RPMI8226 (cell line): ENCODE measurements around the gene ZNF772.
"Not testable (repeated sequence)": the region's sequence is repeated elsewhere in the genome, so short reads cannot be mapped to it uniquely, and the experiment has no call there.

Experiments
- DNase-seq: peaks from one replicate; pipeline ENCODE4 v3.0.0-alpha.2; 2015

Gene ZNF772

DNA sequence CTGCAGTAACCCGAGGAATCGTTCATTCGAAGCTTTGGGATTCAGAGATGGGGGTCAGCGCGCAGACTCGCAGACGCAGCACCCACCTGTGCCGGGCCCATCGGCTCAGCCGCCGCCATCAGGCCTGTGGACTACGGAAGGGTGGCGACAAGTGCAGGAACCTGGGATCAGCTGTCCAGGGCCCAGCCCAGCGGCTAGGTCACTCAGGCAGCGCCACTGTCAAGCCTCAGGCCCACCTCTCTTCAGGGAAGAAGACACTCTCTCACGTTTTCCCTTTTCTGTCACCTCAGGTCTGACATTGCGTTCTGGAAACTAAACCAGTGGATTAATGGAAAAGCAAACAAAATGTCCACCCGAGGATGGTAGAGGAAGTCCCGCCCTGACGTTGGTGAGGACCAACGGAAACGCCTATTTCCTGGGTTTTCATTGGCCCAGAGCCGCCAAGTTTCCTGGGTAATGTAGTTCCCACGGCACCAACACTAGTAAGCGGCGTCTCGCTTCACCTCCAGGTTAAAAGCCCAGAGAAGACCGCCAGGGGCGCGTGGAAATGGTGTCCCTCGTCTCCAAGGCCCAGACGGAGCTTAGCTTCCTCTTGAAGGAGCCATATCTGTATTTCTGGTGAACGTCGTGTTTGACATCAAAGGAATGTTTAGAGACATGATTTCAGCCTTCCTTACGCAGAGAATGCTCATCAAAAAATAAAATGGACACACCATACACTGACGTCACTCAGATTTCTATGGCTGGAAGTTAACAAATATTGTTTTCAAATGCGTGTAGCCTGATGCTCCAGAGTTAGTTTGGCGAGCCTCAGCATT is at the start of gene ZNF772:
TSS of gene ZNF772 (minus strand) at position 376 of the 818 bp plus-strand sequence. CDS start at position 119, 257 bp downstream.
- peak; percentile 97 for DNase-seq

DNA sequence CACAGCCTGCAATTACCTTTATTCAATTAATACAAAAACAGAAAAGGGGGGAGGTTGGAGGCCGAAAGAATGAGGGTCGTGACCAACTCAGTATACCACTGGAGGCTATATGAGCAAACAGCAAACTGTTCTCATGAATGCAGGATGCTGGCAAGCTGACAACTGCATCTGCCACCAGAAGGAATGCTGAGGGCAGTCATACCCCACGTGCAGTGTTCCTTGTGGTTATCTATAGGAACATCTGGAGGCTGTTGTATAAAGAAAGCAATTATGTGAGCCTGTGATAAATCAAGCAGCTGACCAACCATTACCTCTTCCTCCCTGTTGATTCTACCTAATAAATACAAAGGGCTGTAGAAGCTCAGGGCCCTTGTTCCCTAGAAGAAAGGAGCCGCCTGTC is 40.7 kb upstream of the ZNF772 start:
- not testable (repeated sequence) for DNase-seq

DNA sequence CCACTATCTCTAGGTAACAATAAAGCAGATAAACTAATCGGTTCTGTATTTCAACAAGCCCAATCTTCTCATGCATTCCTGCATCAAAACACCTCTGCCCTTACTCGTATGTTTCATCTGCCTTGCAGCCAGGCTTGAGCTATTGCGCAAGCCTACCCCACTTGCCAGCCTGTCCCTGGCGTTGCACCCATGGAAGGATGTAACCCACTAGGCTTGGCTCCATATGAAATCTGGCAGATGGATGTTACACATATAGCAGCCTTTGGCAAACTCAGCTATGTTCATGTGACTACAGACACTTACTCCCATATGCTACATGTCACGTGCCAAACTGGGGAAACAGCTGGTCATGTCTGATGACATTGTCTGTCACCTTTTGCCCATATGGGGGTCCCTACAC is 37.9 kb upstream of the ZNF772 start:
- DNase-seq, result no peak

DNA sequence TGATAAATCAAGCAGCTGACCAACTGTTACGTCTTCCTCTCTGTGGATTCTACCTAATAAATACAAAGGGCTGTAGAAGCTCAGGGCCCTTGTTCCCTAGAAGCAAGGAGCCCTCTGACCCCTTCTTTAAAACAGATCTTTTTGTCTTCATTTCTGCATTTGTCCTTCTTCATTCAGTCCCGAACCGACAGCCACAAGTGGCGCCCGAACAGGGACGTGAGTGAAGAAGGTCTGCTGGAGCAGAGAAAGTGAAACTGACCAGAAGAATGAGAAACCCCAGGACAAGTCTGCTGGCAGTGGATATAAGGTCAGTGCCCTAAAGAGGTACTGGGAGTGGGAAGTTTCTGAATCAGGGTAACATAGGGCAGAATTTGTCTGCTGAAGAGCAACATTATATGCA is 35.5 kb upstream of the ZNF772 start:
- DNase-seq, result no peak

DNA sequence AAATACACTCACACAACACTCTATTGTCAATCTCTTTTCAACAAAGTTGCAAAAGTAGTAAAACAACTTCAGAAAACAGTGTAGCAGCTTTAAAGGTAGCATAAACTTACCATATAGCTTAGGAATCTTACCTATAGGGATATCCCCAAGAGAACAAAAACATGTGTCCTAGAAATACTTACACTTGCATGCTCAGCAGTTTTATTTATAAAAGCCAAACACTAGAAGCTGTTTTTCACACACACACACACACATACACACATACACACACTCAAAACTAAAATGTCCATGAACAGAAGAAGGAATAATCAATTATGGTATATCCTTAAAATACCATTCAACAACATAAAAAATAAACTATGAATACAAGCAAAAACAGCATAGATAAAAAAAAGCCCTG is 34.1 kb upstream of the ZNF772 start:
- no peak for DNase-seq

DNA sequence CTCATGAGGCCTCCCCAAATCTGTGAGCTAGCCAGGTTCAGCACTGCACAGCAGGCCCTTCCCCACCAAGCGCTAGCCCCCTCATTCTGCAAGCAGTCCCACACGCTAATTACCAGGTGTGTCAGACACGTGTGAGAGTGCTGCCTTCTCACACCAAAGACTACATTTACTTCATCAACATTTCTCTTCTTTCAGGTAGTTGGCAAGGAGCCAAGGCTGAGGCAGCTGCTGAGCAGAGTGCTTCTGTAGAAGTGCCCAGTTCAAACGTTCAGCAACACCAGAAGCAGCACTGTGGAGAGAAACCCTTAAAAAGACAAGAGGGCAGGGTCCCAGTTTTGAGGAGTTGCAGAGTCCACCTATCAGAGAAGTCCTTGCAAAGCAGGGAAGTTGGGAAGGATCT is 28.8 kb upstream of the ZNF772 start:
- peak; percentile 8 for DNase-seq

DNA sequence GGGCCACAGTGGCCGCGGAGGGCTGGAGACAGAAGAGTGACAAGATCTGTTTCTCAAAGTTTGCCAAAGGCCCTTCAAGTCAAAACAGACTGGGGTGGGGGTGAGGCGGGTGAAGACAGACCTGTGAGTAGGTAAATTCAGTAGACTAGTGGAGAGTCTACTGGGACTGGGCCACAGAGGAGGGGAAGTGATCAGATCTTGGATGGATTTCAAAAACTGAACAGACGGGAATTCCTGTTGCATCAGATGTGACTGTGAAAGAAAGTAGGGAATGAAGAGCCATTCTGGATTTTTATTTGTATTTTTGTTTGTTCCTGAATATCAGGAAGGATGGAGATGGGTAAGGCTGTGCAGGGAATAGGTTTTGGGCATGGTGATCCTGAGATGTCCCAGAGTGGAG is 23.0 kb upstream of the ZNF772 start:
- not testable (repeated sequence) for DNase-seq

DNA sequence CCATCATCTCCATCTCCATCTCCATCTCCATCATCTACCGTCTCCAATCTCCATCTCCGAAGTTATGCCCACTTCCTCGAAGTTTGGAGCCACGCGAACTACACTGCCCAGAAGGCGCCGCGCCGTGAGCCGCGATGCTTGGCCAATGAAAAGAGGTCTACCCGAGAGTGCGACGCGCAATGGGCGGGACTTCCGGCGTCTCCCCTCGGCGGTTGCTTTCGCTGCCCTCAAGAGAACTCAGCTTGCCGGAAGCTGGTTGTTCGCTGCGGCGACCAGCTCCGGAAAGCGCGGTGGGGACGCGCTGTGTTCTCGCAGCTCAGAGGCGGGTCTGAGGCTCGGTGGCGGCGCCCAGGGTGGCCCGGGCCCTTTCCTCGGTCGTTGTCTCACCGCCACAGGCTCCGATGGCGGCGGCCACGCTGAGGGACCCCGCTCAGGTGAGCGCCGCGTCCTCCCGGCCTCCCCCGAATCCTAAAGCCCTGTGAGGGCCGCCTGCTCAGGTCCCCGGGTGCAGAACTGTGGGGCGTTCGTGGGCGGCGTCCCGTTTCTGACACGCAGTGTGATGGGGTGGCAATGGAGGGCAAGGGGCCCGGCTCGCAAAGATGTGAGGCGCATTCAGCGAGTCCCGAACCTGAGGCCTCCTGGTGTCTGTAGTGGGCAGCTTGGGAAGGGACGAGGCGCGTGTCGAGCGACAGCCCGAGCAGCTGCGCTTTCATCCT is 22.5 kb upstream of the ZNF772 start, which contains the start of gene ZNF773:
TSS of gene ZNF773 (plus strand) at position 259 of the 716 bp plus-strand sequence. CDS start at position 402, 143 bp downstream.
- peak; percentile 98 for DNase-seq

DNA sequence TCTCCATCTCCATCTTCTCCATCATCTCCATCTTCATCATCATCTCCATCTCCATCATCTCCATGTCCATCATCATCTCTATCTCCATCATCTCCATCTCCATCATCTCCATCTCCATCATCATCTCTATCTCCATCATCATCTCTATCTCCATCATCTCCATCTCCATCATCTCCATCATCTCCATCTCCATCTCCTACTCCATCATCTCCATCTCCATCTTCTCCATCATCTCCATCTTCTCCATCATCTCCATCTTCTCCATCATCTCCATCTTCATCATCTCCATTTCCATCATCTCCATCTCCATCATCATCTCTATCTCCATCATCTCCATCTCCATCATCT is 21.9 kb upstream of the ZNF772 start:
- DNase-seq, result not testable (repeated sequence)

DNA sequence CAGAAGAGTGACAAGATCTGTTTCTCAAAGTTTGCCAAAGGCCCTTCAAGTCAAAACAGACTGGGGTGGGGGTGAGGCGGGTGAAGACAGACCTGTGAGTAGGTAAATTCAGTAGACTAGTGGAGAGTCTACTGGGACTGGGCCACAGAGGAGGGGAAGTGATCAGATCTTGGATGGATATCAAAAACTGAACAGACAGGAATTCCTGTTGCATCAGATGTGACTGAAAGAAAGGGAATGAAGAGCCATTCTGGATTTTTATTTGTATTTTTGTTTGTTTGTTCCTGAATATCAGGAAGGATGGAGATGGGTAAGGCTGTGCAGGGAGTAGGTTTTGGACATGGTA is 10.9 kb upstream of the ZNF772 start:
- DNase-seq, result not testable (repeated sequence)

DNA sequence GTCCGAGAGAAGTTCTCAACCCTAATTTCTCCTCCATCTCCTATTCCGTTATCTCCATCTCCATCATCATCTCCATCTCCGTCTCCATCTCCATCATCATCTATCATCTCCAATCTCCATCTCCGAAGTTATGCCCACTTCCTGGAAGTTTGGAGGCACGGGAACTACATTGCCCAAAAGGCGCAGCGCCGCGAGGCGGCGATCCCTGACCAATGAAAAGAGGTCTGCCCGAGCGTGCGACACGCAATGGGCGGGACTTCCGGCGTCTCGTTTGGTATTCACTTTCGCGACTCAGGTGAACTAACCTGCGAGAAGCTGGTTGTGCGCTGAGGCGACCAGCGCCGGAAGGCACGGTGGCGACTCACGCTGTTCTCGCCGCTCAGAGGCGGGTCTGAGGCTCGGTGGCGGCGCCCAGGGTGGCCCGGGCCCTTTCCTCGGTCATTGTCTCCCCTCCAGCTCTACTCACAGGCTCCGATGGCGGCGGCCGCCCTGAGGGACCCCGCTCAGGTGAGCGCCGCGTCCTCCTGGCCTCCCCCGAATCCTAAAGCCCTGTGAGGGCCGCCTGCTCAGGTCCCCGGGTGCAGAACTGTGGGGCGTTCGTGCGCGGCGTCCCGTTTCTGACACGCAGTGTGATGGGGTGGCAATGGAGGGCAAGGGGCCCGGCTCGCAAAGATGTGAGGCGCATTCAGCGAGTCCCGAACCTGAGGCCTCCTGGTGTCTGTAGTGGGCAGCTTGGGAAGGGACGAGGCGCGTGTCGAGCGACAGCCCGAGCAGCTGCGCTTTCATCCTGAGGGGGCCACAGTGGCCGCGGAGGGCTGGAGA is 10.3 kb upstream of the ZNF772 start, which contains the start of gene ZNF419:
TSS of gene ZNF419 (plus strand) at position 274 of the 822 bp plus-strand sequence. CDS start at position 475, 201 bp downstream.
- DNase-seq, result peak; percentile 96

DNA sequence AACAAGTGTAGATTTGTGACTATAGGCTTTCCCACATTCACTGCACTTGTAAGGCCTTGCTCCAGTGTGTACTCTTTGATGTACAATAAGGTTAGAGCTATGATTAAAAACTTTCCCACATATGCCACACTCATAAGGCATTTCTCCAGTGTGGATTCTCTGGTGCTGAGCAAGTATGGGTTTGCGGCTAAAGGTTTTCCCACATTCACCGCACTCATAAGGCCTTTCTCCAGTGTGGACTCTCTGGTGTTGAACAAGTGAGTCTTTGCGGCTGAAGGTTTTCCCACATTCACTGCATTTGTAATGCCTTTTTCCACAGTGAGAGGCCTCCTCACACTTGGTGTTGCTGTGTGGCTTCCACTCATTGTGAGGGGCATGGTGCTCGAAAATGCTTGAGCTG is 3.7 kb downstream of the ZNF772 start:
- DNase-seq, result no peak

DNA sequence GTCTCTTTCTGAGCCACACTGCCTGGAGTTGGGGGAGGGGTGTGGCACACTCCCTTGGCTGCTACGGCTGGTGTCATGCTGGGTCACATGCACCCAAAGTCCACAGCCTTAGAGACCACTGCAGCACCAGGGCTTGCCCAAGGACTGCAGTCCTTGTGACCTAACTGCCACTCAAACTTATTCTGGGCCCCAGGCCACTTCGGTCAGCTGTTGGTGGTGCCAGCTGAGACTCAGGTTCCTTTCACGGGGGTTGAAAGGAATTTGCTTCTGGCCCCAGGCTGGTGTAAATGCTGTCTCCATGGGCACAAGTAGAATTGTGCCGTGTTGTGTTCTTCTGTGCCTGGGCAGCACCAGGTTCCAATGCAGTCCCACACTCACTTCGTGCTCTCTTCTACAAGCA is 10.9 kb downstream of the ZNF772 start:
- DNase-seq, result no peak

DNA sequence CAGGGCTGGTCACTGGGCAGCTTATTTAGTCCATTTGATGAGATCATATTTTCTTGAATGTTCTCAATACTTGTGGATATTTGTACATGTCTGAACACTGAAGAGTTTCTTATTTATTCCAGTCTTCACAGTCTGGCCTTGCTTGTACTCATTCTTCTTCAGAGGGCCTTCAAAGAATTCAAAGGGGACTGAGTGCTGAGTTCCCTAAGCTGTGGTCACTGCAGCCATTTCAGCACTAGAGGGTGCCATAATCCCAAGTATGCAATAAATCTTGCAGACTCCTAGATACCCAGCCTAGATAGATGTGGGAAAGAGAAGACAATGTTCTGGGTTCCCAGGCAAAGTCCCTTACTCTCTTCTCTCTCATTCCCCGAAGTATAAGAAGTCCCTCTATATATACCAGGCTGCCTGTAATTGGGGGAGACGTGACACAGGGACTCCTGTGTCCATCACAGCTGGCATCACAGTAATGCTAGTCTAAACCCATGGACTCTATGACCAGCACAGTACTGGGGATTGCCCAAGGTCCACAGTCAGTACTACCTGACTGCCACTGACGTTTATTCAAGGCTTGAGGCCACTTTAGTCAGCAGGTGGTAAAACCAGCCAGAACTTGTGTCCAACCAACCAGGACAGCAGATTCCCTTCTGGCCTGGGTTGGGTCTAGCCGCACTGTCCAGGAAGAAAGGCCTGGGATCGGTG is 11.5 kb downstream of the ZNF772 start:
- peak; percentile 66 for DNase-seq

DNA sequence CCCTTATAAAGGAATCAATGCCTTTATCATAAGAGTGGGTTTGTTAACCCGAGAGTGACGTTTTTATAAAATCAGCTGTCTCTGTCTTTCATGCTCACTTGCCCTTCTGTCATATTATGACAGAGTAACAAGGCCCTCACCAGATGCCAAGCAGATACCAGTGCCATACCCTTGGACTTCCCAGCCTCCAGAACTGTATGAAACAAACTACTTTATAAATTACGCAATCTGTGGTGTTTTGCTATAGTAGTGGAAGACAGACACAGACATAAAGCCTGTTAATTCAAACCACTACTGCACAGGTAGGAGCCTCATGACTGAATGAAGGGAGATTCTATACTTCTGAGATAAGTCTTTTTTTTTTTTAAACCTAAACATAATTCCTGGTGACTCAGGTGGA is 25.1 kb downstream of the ZNF772 start:
- DNase-seq, result no peak

DNA sequence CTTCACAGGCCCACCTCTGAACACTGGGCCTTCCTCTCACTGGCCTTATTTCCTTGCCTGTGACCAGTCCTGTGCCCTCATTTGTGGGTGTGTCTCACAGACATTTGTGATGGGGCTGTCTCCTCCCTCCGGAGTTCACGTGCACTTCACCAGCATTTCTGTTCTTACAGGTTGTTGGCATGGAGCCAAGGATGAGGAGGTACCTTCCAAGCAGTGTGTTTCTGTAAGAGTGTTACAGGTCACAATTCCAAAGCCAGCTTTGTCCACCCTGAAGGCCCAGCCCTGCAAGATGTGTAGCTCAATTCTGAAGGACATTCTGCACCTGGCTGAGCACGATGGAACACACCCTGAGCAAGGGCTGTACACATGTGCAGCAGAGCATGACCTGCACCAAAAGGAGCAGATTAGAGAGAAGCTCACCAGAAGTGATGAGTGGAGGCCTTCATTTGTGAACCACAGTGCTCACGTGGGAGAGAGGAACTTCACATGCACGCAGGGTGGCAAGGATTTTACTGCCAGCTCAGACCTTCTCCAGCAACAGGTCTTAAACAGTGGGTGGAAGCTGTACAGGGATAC is 34.2 kb downstream of the ZNF772 start:
- DNase-seq, result no peak

DNA sequence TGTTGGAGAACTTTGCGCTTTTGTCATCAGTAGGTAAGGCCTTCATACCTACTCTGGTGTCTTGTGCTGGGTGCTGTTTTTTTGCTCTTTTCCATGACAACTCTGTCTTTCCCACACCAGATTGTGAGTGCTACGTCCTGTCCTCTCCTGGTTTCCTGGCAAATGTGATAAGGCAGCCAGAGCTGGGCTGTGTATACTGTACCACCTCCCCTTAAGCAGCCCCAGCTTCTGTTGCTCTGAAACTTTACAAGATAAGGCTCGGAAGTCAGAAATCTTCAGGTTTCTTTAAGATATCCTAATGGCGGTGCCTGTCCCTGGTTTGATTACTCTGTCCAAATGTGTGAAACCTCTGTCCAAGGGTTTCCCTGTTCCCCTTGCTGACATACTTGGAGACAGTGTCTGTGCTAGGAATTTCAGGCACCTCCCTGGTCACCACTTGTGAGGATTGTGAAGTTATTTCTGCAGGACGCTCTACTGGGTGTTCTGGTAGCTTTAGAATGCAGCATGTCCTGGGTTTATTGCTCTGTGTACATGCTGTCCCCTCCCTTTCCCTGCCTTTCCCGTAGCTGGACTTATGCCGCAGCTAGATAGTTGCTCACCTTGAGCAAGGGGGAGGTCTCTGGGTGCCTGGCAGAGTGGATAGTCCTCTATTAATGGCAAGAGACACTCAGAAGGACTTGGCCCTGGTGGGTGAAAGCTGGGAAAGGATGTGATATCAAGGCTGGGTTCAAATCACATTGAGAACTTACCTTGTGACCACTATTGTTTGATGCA is 35.2 kb downstream of the ZNF772 start:
- no peak for DNase-seq

DNA sequence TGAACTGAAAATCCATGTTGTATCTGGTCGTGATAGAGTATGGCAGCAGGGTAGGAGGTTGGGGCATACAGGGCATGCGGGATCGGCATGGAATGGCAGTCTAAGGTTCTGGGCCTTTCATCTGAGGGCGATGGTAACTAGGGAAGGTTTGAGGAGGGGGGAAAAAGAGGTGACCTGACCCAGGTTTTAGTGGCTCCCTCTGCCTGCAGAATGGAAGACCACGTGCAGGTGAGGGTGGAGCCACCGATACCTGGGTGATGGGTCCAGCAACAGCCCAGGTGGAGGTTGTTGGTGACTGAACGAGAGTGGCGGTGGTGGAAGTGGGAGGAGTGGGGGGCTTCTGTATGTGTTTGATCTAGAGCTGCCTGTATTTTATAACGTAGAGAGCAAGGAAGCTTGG is 38.4 kb downstream of the ZNF772 start:
- no peak for DNase-seq

DNA sequence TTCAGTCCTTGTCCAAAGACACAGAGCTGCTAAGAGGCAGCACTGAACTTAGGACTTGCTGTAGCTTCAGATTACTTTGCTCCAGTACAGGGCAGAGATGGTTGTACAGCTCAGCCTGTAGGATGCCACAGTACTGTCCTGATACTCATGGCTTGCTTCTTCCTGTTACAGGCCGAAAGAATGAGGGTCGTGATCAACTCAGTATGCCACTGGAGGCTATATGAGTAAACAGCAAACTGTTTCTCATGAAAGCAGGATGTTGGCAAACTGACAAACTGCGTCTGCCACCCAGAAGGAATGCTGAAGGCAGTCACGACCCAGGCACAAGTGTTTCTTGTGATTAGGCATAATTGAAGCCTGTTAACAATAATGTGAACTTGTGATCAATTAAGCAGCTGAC is 39.4 kb downstream of the ZNF772 start:
- DNase-seq, result no peak

DNA sequence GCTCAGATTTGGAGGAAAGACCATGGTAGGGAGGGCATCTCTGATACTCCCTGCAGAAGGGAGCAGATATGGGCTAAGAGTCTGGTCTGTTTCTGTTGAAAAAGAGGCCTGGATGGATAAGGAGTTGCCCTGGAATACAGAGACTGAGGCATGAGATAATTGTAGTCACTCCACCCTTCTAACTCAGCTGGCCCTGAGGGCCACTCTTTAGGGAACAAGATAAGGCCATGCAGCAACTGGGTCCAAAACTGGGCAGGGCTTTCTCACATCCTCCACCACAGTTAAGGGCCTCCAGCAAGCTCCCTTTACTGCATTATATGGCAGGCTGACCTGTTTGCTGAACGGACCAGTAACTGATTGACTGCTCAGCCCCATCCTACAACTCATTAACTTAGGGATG is 40.9 kb downstream of the ZNF772 start:
- DNase-seq, result no peak
